Cardiac septum (tissue), 1 donor: Measurements from ENCODE around the gene ADGRB2. TPM values are rescaled to one million over a fixed set of nuclear protein-coding genes. Genes with fewer than 3 reads are reported as not detected.
"Not testable (repeated sequence)": the region's sequence is repeated elsewhere in the genome, so short reads cannot be mapped to it uniquely, and the experiment has no call there.

ENCODE experiments used
- DNase-seq: peaks from one replicate; pipeline ENCODE4 v3.0.0-alpha.2; 2020; ENCODE audit warnings: low spot score
- intact Hi-C: fragments of 100-400 bp; cut with DNase I; formaldehyde crosslinking; loops from one replicate; pipeline ENCODE4 v1.14.0; 2022
- total RNA-seq: library from RNA; stranded (reverse); fragmentation: NEBNext Ultra II Directional; extraction: Animal tissue kit (Norgen Biotek cat#: 25700); gene quantifications from one replicate; pipeline ENCODE4 v1.2.1, GENCODE V29; 2021
- donor health status: DM: no; HTN: no; CAD: no.

ADGRB2 gene
- total RNA-seq, 1 donor from 2014 or later, result 7.7 TPM

DNA sequence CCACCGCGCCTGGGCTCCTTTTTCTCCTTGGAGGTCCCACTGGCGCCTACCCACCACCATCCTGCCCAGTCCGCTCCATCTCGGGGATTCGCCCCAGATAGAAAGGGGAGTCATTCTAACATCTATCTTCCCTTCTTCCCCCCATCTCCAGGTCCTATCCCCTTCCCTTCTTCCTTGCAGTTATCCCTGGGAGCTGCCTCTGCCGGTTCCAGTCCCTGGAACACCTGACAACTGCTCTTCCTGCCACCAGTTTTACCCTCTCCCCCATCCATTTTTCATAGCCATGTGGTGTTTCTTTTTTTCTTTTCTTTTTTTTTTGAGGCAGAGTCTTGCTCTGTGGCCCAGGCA lies 48.3 kb downstream of the ADGRB2 start:
- DNase-seq, result no peak
- intact Hi-C loops, result loop anchor here (2.0 to 5.0 kb wide), 2 partner anchors 43 to 221 kb away; partner anchors contain the start of gene PTP4A2

DNA sequence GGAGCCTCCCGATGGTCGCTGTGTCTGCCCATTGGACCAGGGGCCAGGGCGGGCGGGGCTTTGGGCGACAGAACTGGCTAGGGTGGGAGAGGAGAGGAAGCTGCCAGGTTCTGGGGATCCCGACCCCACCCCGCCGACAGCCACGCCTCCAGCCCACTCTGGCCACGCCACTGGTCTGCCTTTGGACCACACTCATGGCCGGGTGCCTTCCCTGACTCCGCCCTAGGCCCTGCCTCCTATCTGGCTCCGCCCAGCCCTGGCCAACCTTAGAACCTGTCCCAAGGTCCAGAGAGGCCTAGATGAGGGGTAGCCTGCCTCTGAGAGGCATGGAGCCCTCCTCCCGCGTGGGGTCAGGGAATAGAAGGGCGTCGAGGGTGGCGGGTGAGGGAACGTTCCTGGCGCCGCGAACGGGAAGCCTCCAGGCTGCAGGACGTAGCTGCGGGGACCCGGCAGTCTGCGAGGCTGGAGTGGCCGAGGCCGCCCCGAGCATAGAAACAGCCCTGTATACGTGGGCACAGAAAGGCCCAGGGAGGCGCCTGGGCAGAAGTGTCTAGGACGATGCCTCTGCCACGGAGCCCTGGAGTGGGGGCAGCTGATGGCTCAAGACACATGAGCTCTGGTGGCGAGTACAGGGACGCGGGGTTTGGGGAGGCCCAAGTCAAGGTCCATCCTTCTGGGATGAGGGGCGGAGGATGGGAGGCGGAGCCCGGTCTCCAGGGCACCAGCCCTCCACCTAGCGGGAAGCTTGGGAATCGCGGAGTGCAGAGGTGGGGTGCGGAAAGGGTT lies 48.9 kb downstream of the ADGRB2 start:
- DNase-seq, result peak; percentile 96
- intact Hi-C loops, result loop anchor here (2.0 to 5.0 kb wide), 2 partner anchors 42 to 222 kb away; partner anchors contain the start of gene PTP4A2

GRCh38 chr1:31714442-31715086 lies 49.6 kb downstream of the ADGRB2 start:
- peak; percentile 86 for DNase-seq
- intact Hi-C loops, result loop anchor here (2.0 to 5.0 kb wide), 3 partner anchors 42 to 223 kb away; partner anchors contain the start of gene PTP4A2

DNA sequence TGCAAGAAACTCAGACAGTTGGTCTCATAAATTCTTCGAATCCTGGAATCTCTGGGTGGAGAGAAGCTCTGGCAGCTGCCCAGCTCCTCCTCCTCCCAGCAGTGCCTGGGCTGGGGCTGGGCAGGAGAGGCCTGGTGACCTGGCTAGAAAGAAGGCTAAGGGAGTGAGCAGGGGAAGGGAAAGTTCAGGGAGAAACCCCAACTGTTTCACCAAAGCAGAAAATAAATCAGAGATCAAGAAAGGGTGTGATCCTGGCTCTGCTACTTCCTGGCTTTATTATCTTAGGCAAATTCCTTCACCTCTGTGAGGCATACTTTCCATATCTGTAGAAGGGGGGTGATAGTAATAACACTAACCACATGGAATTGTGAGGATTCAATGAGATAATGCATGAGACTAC lies 51.5 kb downstream of the ADGRB2 start:
- intact Hi-C loops, result loop anchor here (1.0 to 5.0 kb wide), 3 partner anchors 8 to 75 kb away; partner anchors contain the start of gene COL16A1
- DNase-seq, result no peak

GRCh38 chr1:31712068-31712467 lies 52.1 kb downstream of the ADGRB2 start:
- intact Hi-C loops, result loop anchor here (1.0 to 5.0 kb wide), 2 partner anchors 8 to 75 kb away; partner anchors contain the start of gene COL16A1

GRCh38 chr1:31708324-31708723 lies 55.8 kb downstream of the ADGRB2 start:
- DNase-seq, result no peak
- intact Hi-C loops, result no loop called here

More at GRCh38 chr1:31712068-31712467, 52.1 kb downstream of the ADGRB2 start:
- no peak for DNase-seq

DNA sequence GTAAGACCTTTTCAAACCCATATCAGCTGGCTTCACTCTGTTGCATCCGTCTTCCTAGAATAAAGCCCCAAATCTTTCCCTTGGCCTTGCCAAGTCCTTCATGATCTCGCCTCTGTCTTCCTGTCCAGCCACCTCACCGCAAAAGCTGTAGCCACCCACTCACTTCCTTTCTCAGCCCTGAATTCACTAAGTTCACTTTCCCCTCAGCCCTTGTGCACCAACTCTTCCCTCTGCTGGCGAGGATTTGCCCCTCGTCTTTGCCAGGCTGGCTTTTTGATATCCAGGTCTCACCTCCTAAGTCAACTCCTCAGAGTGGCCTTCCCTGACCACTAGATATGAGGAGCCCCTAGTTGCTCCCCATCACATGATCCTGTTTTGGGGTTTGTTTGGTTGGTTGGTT lies 56.4 kb downstream of the ADGRB2 start:
- no peak for DNase-seq
- intact Hi-C loops, result no loop called here

- intact Hi-C loops, DNase-seq: not testable (repeated sequence)
Measured at GRCh38 chr1:31707059-31707600, 57.0 kb downstream of the ADGRB2 start.

- intact Hi-C loops, result no loop called here
- DNase-seq, result no peak
Measured at GRCh38 chr1:31706384-31707058, 57.6 kb downstream of the ADGRB2 start.

- intact Hi-C loops, result no loop called here
- no peak for DNase-seq
Measured at GRCh38 chr1:31705080-31705866, 58.9 kb downstream of the ADGRB2 start.

DNA sequence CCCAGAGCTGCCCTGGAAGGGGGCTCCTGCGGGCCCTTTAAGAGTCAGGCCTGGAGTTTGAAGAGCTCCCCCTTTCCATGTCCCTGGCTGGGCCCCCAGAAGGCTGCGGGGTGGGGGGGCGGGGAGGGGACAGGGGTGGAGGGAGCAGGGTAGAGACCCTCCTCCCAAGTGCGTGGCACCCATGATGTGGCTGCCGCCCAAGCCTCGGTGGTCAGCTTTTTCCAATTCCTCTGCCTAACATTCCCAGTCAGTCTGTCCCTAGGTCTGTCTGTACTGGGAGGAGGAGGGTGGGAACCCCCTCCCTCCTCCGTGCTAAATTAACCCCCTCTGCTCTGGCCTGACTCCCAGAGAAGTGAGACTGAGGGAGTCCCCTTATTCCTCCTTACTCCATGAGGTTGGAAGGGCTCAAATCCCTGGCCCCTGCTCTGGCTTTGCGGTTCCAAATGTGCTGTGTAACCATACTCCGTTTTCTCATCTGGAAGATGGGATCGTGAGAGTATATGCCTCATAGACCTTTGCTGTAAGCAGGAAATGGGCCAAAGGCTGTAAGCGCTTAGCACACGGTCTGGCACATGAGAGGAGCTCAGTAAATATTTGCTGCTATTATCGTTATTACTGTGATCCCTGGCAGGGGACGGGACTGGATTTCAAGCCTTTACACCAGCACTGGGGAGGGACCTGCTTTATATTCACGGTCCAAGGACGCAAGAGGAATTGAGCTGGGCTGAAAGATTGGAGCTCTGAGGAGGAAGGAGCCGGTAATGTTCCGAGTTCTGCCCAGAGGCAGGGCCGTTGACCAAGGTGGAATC lies 59.7 kb downstream of the ADGRB2 start:
- intact Hi-C loops, result loop anchor here (1.0 to 5.0 kb wide), 2 partner anchors 8 to 127 kb away; partner anchors contain the start of gene TINAGL1
- no peak for DNase-seq

- peak; percentile 88 for DNase-seq
- intact Hi-C loops, result loop anchor here (1.0 to 5.0 kb wide), 2 partner anchors 9 to 126 kb away; partner anchors contain the start of gene TINAGL1
Measured at GRCh38 chr1:31703431-31704270, 60.5 kb downstream of the ADGRB2 start, which contains the start of gene COL16A1. Gene COL16A1 (minus strand): TSS chr1:31704017. CDS start chr1:31702193, 1,824 bp downstream.

- DNase-seq, result no peak
- intact Hi-C loops, result loop anchor here (5.0 kb wide), 1 partner anchor 126 kb away; the partner anchor contains the start of gene TINAGL1
Measured at GRCh38 chr1:31702836-31703404, 61.2 kb downstream of the ADGRB2 start.

GRCh38 chr1:31701091-31701736 lies 62.9 kb downstream of the ADGRB2 start:
- intact Hi-C loops, result loop anchor here (2.0 to 5.0 kb wide), 3 partner anchors 30 to 124 kb away; partner anchors contain the start of gene TINAGL1

GRCh38 chr1:31700468-31701090 lies 63.6 kb downstream of the ADGRB2 start:
- intact Hi-C loops, result loop anchor here (2.0 to 5.0 kb wide), 3 partner anchors 30 to 123 kb away; partner anchors contain the start of gene TINAGL1
- DNase-seq, result no peak

More at GRCh38 chr1:31701091-31701736, 62.9 kb downstream of the ADGRB2 start:
- DNase-seq, result peak; percentile 89
